GM19452 (cell line): ENCODE data around the gene TRPV6.
A peak's percentile ranks its signal among the peaks of the same experiment; 100 is the strongest.

Experiments
- ATAC-seq: cut with Tn5 transposase; IDR thresholded peaks from one replicate; pipeline ENCODE4 v1.9.1; 2021; ENCODE audit not compliant: unreplicated experiment

TRPV6 gene

GRCh38 chr7:142855114-142855743 is 30.3 kb downstream of the TRPV6 start:
- peak; percentile 3 for ATAC-seq

- peak; percentile 50 for ATAC-seq
Observed at GRCh38 chr7:142854372-142855113, 31.0 kb downstream of the TRPV6 start, which contains the start of gene EPHB6. Gene EPHB6, plus strand, starts transcription at chr7:142855076. Its CDS starts 8,152 bp downstream, at chr7:142863228.

GRCh38 chr7:142853739-142854371 is 31.7 kb downstream of the TRPV6 start:
- peak; percentile 83 for ATAC-seq

GRCh38 chr7:142851919-142852318 is 33.6 kb downstream of the TRPV6 start:
- ATAC-seq = no peak

GRCh38 chr7:142851269-142851668 is 34.3 kb downstream of the TRPV6 start:
- ATAC-seq = no peak

- no peak for ATAC-seq
Observed at GRCh38 chr7:142847353-142847752, 38.2 kb downstream of the TRPV6 start.

- ATAC-seq = no peak
Observed at GRCh38 chr7:142842251-142842766, 43.2 kb downstream of the TRPV6 start.

GRCh38 chr7:142838461-142839213 is 46.9 kb downstream of the TRPV6 start:
- ATAC-seq = no peak

GRCh38 chr7:142836426-142836825 is 49.1 kb downstream of the TRPV6 start:
- no peak for ATAC-seq

- no peak for ATAC-seq
Observed at GRCh38 chr7:142835487-142835886, 50.1 kb downstream of the TRPV6 start.

GRCh38 chr7:142833174-142834048 is 52.1 kb downstream of the TRPV6 start:
- ATAC-seq = peak; percentile 82

GRCh38 chr7:142832417-142832816 is 53.1 kb downstream of the TRPV6 start:
- ATAC-seq = no peak

- ATAC-seq = no peak
Observed at GRCh38 chr7:142827951-142828500, 57.5 kb downstream of the TRPV6 start.

GRCh38 chr7:142822714-142823113 is 62.8 kb downstream of the TRPV6 start:
- no peak for ATAC-seq
